Astrocyte of the spinal cord (primary cell): ENCODE measurements around the gene LRRFIP1.

ENCODE experiments used
- DNase-seq: peaks from one replicate; pipeline ENCODE4 v3.0.0; 2011; ENCODE audit warnings: low read depth, low spot score
- H3K4me3 ChIP-seq: 2 replicates; pipeline ENCODE4 v1.5.1; 2011; ENCODE audit warnings: low read depth, mild to moderate bottlenecking, low read length, moderate library complexity
- CTCF ChIP-seq: IDR thresholded peaks from 2 replicates; pipeline ENCODE4 v1.5.1; 2012; ENCODE audit warnings: low read depth, mild to moderate bottlenecking, low read length, inconsistent platforms
- in situ Hi-C: cut with HindIII; loops from 2 replicates; pipeline ENCODE4 v1.10.0; 2017; ENCODE audit warnings: low sequenced_read_pairs

The LRRFIP1 gene

GRCh38 chr2:237704501-237705434 lies 77.4 kb downstream of the LRRFIP1 start:
- DNase-seq: peak; percentile 59
- in situ Hi-C loops: no loop called here
- H3K4me3 ChIP-seq: no peak overlapping the region
- TF ChIP-seq CTCF: no peak

- TF ChIP-seq CTCF: no peak
- H3K4me3 ChIP-seq: no peak overlapping the region
- DNase-seq: no peak
- in situ Hi-C loops: no loop called here
Measured at GRCh38 chr2:237706257-237706656, 78.9 kb downstream of the LRRFIP1 start.

GRCh38 chr2:237708065-237708398 lies 80.6 kb downstream of the LRRFIP1 start:
- DNase-seq: no peak
- H3K4me3 ChIP-seq: no peak overlapping the region
- no peak for TF ChIP-seq CTCF
- in situ Hi-C loops: no loop called here

- TF ChIP-seq CTCF: no peak
- in situ Hi-C loops: no loop called here
- no peak for DNase-seq
- no peak overlapping the region for H3K4me3 ChIP-seq
Measured at GRCh38 chr2:237708491-237708890, 81.1 kb downstream of the LRRFIP1 start.

GRCh38 chr2:237708961-237709360 lies 81.6 kb downstream of the LRRFIP1 start:
- no peak for TF ChIP-seq CTCF
- no peak overlapping the region for H3K4me3 ChIP-seq
- no peak for DNase-seq
- in situ Hi-C loops: no loop called here

- no peak overlapping the region for H3K4me3 ChIP-seq
- in situ Hi-C loops: no loop called here
- no peak for DNase-seq
- no peak for TF ChIP-seq CTCF
Measured at GRCh38 chr2:237711458-237712150, 84.2 kb downstream of the LRRFIP1 start.
